GF-D8 (cell line): ENCODE results near the gene NEK8.
"Not testable (repeated sequence)": the region's sequence is repeated elsewhere in the genome, so short reads cannot be mapped to it uniquely, and the experiment has no call there.

Experiments used
- DNase-seq: peaks from one replicate; lab custom pipeline; 2025; lab: John Stamatoyannopoulos, UW

NEK8 gene

GRCh38 chr17:28763804-28764266, 35.2 kb downstream of the NEK8 start:
- peak; percentile 1 for DNase-seq

GRCh38 chr17:28765038-28765437, 36.5 kb downstream of the NEK8 start:
- no peak for DNase-seq

- DNase-seq, result no peak
Observed at GRCh38 chr17:28773736-28774135, 45.1 kb downstream of the NEK8 start.

- DNase-seq, result no peak
Observed at GRCh38 chr17:28774206-28774605, 45.6 kb downstream of the NEK8 start.

- no peak for DNase-seq
Observed at GRCh38 chr17:28777178-28777577, 48.6 kb downstream of the NEK8 start.

GRCh38 chr17:28779601-28780000, 51.0 kb downstream of the NEK8 start:
- DNase-seq, result not testable (repeated sequence)

GRCh38 chr17:28783161-28783560, 54.6 kb downstream of the NEK8 start:
- no peak for DNase-seq

GRCh38 chr17:28788100-28788499, 59.5 kb downstream of the NEK8 start:
- DNase-seq, result peak; percentile 21
